ENCODE results near the gene LRRIQ4. TPM values are rescaled to one million over a fixed set of nuclear protein-coding genes. Genes with fewer than 3 reads are reported as not detected.

LRRIQ4 gene
- total and polyA plus RNA-seq, 2 donors (not counting 1 experiment from before 2014, with no cell fraction given), result under 0.01 TPM; not detected in 1

GRCh38 chr3:169886671-169887070 is 74.0 kb downstream of the LRRIQ4 start:
- H3K27me3 ChIP-seq (ENCODE audit: control insufficient read depth, insufficient read depth, low read length), result no peaks in the 10 kb centered on the region
- no peaks in the 10 kb centered on the region for H3K9me3 ChIP-seq (ENCODE audit: control insufficient read depth, insufficient read depth, low read depth, low read length)
- TF ChIP-seq EZH2 (IDR thresholded peaks at IDR 0.05; ENCODE audit: low read length, missing control alignments) (no peak), CTCF (conservative IDR thresholded peaks at IDR 0.05 in 1 of 2, IDR thresholded peaks at IDR 0.05 in 1 of 2; ENCODE audit: low read depth in 1 of 2, low read length in 2 of 2) (no peak)
- DNase-seq (ENCODE audit: low read depth in 2 of 2), result peak; percentile 61 to 69
- H3K36me3 ChIP-seq (ENCODE audit: control insufficient read depth, insufficient read depth, low read length), result no peaks in the 10 kb centered on the region
- H4K20me1 ChIP-seq (ENCODE audit: control insufficient read depth, extremely low read depth, insufficient read depth, low read length), result no peaks in the 10 kb centered on the region
- no peak overlapping the region for H2AFZ ChIP-seq (ENCODE audit: low read length)
- no peak overlapping the region for H3K4me2 ChIP-seq (ENCODE audit: extremely low read depth, insufficient read depth, low read length)
- no peak overlapping the region for H3K9ac ChIP-seq (ENCODE audit: insufficient read depth, low read length)
- no peak overlapping the region for H3K4me3 ChIP-seq (replicated peaks in 1 of 4; ENCODE audit: control extremely low read depth in 1 of 4, insufficient read depth in 1 of 4, low read depth in 3 of 4, low read length in 4 of 4)
- no peaks in the 10 kb centered on the region for H3K79me2 ChIP-seq (ENCODE audit: control insufficient read depth, insufficient read depth, low read length)
- no peaks in the 10 kb centered on the region for H3K4me1 ChIP-seq (ENCODE audit: control insufficient read depth, extremely low read depth, insufficient read depth, low read length)
- H3K27ac ChIP-seq (ENCODE audit: insufficient read depth, low read length), result no peak overlapping the region

Other genes starting within 250 kb of the LRRIQ4 start
- 18.0 and 46.1 TPM in 2 replicates for gene MECOM, start 149.2 kb upstream of the LRRIQ4 start, total RNA-seq
- gene MECOM, start 149.2 kb upstream of the LRRIQ4 start, polyA plus RNA-seq, result 6.2 and 17.4 TPM in 2 replicates
- 210 and 457 TPM in 2 replicates for gene TERC, start 47.8 kb upstream of the LRRIQ4 start, total RNA-seq
- 0.25 and 0.39 TPM in 2 replicates for gene TERC, start 47.8 kb upstream of the LRRIQ4 start, polyA plus RNA-seq
- gene ACTRT3, start 43.3 kb upstream of the LRRIQ4 start, total RNA-seq, result 3.1 and 6.1 TPM in 2 replicates
- 1.8 and 2.8 TPM in 2 replicates for gene ACTRT3, start 43.3 kb upstream of the LRRIQ4 start, polyA plus RNA-seq
- 32.7 and 33.6 TPM in 2 replicates for gene MYNN, start 39.5 kb upstream of the LRRIQ4 start, total RNA-seq
- 15.3 and 20.0 TPM in 2 replicates for gene MYNN, start 39.5 kb upstream of the LRRIQ4 start, polyA plus RNA-seq
- 1.8 and 2.0 TPM in 2 replicates for gene LRRC34, start within 50 bp of the LRRIQ4 start, total RNA-seq
- gene LRRC34, start within 50 bp of the LRRIQ4 start, polyA plus RNA-seq, result 2.3 and 2.7 TPM in 2 replicates
- not detected in 2 replicates for gene LRRC31, start 57.1 kb downstream of the LRRIQ4 start, total RNA-seq
- gene LRRC31, start 57.1 kb downstream of the LRRIQ4 start, polyA plus RNA-seq, result not detected in 2 replicates
- gene SAMD7, start 98.7 kb downstream of the LRRIQ4 start, total RNA-seq, result not detected in 2 replicates
- gene SAMD7, start 98.7 kb downstream of the LRRIQ4 start, polyA plus RNA-seq, result not detected in 2 replicates
- gene SEC62, start 153.9 kb downstream of the LRRIQ4 start, total RNA-seq, result 40.6 and 49.9 TPM in 2 replicates
- gene SEC62, start 153.9 kb downstream of the LRRIQ4 start, polyA plus RNA-seq, result 101 and 136 TPM in 2 replicates
- gene GPR160, start 225.1 kb downstream of the LRRIQ4 start, total RNA-seq, result 0.50 and 0.51 TPM in 2 replicates
- 0.56 and 0.58 TPM in 2 replicates for gene GPR160, start 225.1 kb downstream of the LRRIQ4 start, polyA plus RNA-seq

Measured in fibroblast of lung (primary cell).